ENCODE data around the gene FBXO11. TPM values are rescaled to one million over a fixed set of nuclear protein-coding genes. Genes with fewer than 3 reads are reported as not detected.

Gene FBXO11
- 60.4 and 64.1 TPM in 2 replicates for total RNA-seq (2022)
- Bru-seq, nascent RNA, result percentile 91 among the genes with signal in this experiment
- BruChase-seq, experiment 1, labeled RNA remaining after a 6-hour chase, result percentile 84 among the genes with signal in this experiment
- percentile 88 among the genes with signal in this experiment for BruChase-seq, experiment 2, labeled RNA remaining after a 2-hour chase
- long read RNA-seq, full-length matches to known transcripts, result 19 of 56 reads
- long read RNA-seq, partial matches to known transcripts, result 6 of 56 reads
- long read RNA-seq, other reads (novel, unspliced or antisense), result 31 of 56 reads

DNA sequence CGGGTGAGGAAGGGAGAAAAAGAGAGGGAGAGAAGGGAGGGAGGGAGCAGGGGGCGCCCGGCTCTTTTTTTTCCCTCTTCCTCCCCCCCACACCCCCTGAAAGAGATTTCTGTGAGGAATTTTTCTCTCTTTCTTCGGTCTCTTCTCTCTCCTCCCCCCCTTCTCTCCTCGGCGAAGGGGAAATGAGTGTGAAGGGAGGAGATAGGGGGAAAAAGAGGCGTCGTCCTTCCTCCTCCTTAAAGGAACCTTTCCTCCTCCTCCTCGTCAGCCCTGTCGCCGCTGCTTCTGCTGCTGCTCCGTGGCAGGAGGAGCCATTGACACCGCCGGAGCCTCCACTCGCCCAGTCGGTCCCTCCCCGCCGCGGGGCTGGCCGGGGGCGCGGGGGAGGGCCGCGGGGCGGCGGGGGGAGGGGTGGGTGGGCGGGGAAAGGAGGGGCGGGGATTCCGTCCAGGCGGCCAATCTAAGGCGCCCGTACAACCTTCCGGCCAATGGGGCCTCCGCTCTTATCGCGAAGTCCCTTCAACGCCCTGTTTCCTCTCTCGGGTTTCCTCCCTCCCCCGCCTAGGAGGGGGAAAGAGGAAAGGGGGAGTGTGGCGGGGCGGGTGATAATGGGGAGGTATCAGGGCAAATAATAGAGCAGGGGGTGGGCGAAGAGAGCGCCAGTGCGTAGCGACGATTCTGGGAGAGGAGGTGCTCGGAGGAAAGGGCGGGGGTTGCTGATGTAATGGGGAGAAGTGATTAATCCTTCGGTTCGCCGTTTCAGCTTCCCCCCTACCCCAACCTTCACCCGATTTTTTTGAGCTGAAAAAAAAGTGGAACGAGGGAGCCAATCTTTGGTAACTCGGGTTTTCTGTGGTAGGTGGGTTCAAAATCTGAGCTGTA is at the start of gene FBXO11:
Gene FBXO11, minus strand, starts transcription at position 342 of the 882 bp plus-strand sequence. CDS start 778 bp downstream, outside the sequence.
- BruUV-seq (replicated peaks), result no TSS peak
- intact Hi-C loops (cut with micrococcal nuclease), result loop anchor here (1.0 to 5.0 kb wide), 3 partner anchors 44 to 200 kb away; partner anchors contain the start of gene MSH6
- TF ChIP-seq, protein P1, sequence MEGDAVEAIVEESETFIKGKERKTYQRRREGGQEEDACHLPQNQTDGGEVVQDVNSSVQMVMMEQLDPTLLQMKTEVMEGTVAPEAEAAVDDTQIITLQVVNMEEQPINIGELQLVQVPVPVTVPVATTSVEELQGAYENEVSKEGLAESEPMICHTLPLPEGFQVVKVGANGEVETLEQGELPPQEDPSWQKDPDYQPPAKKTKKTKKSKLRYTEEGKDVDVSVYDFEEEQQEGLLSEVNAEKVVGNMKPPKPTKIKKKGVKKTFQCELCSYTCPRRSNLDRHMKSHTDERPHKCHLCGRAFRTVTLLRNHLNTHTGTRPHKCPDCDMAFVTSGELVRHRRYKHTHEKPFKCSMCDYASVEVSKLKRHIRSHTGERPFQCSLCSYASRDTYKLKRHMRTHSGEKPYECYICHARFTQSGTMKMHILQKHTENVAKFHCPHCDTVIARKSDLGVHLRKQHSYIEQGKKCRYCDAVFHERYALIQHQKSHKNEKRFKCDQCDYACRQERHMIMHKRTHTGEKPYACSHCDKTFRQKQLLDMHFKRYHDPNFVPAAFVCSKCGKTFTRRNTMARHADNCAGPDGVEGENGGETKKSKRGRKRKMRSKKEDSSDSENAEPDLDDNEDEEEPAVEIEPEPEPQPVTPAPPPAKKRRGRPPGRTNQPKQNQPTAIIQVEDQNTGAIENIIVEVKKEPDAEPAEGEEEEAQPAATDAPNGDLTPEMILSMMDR (IDR thresholded peaks at IDR 0.05; ENCODE audit: unreplicated experiment), result peak; percentile 38
- ChIA-PET CTCF (interaction anchor here (0.6 to 1.9 kb wide), 12 partner anchors 17 to 201 kb away, joined by 3 to 13 read pairs (median 4); no protein-coding TSS in a partner anchor), POLR2A (interaction anchor here (0.6 to 1.6 kb wide), 14 partner anchors 9 to 411 kb away, joined by 3 to 7 read pairs (median 4); no protein-coding TSS in a partner anchor)
- Mint-ChIP-seq H3K36me3 (ENCODE audit: insufficient read depth, unreplicated experiment) (no peaks in the 10 kb centered on the region), H3K4me1 (ENCODE audit: insufficient read depth, unreplicated experiment) (peaks cover 18% of the 10 kb centered on the region), H3K9me3 (ENCODE audit: unreplicated experiment) (no peaks in the 10 kb centered on the region), H3K27me3 (ENCODE audit: insufficient read depth, unreplicated experiment) (no peaks in the 10 kb centered on the region), H3K4me3 (ENCODE audit: unreplicated experiment) (peak within 1 kb of the TSS; percentile 92), H3K27ac (ENCODE audit: low read depth, unreplicated experiment) (peak within 1 kb of the TSS; percentile 97)
- peak; percentile 99 for DNase-seq (ENCODE audit: unreplicated experiment)

DNA sequence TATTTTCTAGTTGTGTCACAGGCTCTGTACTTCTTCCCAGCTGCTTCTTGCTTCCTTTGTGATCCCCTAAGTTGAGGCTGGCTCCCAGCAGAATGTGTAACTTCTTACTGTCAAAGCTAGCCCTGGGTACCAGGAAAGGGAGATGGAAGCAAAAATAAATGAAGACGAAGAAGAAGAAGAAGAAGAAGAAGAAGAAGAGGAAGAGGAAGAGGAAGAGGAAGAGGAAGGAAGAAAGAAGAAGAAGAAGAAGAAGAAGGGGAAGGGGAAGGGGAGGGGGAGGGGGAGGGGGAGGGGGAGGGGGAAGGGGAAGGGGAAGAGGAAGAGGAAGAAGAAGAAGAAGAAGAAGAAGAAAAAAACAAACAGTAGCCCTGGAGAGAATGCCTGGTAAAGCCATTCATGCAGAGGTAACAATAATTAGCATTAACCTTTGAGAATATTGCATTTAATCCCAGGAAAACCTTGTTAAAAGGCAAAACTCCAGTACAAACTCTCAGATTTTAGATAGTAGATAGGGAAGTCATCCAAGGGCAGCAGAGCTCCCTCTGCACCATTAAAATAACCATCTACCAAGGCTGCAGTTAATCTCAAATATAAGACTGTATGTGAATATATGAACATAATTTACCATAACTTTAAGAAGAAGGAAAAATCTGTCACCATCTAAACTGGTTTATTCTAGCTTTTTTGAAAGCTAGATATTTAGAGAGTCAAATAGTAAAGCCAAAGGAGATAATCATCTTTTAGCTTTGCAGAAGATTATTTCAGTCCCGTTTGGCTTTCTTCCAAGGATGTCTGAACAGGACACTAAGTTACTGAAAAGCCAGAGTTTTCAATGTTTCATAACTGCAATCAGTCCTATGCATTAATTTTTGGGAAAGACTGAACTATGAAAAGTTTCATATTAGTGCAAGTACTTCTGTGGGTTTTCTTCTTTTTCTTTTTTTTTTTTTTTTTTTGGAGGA is 44.3 kb upstream of the FBXO11 start:
- H3K9me3 Mint-ChIP-seq (ENCODE audit: unreplicated experiment), result no peaks in the 10 kb centered on the region
- no peak overlapping the region for H3K27ac Mint-ChIP-seq (ENCODE audit: low read depth, unreplicated experiment)
- CTCF ChIA-PET, result interaction anchor here (0.7 kb wide), 1 partner anchor 702 kb away, joined by 3 read pairs; no protein-coding TSS in a partner anchor
- H3K27me3 Mint-ChIP-seq (ENCODE audit: insufficient read depth, unreplicated experiment), result no peaks in the 10 kb centered on the region
- BruUV-seq (replicated peaks), result no TSS peak
- peak; percentile 6 for DNase-seq (ENCODE audit: unreplicated experiment)
- no peak overlapping the region for H3K4me3 Mint-ChIP-seq (ENCODE audit: unreplicated experiment)
- intact Hi-C loops (cut with micrococcal nuclease), result no loop called here
- TF ChIP-seq, protein P1 (IDR thresholded peaks at IDR 0.05; ENCODE audit: unreplicated experiment), result no peak
- H3K4me1 Mint-ChIP-seq (ENCODE audit: insufficient read depth, unreplicated experiment), result no peaks in the 10 kb centered on the region
- H3K36me3 Mint-ChIP-seq (ENCODE audit: insufficient read depth, unreplicated experiment), result peaks cover 6% of the 10 kb centered on the region
- POLR2A ChIA-PET, result interaction anchor here (0.9 kb wide), 1 partner anchor 44 kb away, joined by 3 read pairs; the partner anchor contains the start of gene FBXO11

DNA sequence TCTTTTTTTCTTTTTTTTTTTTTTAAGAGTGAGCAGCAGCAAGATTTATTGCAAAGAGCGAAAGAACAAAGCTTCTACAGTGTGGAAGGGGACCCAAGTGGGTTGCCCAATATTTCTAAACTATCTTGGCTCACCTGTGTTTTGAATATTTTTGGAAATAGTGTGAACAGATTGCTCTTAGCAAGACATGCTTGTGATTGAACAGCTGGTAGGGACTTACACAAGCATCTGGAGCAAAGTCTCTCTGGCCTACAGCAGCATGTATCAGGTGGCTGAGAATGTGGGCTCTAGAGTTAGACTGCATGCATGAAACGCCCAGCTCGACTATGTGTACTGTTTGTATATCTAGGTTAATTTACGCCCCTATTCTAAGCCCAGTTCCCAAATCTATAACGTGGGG is 40.3 kb upstream of the FBXO11 start:
- ChIA-PET CTCF (no interaction called here), POLR2A (no interaction called here)
- TF ChIP-seq, protein P1 (IDR thresholded peaks at IDR 0.05; ENCODE audit: unreplicated experiment), result no peak
- Mint-ChIP-seq H3K27me3 (ENCODE audit: insufficient read depth, unreplicated experiment) (no peaks in the 10 kb centered on the region), H3K36me3 (ENCODE audit: insufficient read depth, unreplicated experiment) (peaks cover under 1% of the 10 kb centered on the region), H3K9me3 (ENCODE audit: unreplicated experiment) (no peaks in the 10 kb centered on the region), H3K27ac (ENCODE audit: low read depth, unreplicated experiment) (no peak overlapping the region), H3K4me1 (ENCODE audit: insufficient read depth, unreplicated experiment) (no peaks in the 10 kb centered on the region), H3K4me3 (ENCODE audit: unreplicated experiment) (no peak overlapping the region)
- intact Hi-C loops (cut with micrococcal nuclease), result no loop called here
- BruUV-seq (replicated peaks), result no TSS peak
- no peak for DNase-seq (ENCODE audit: unreplicated experiment)

Measured in MCF 10A (cell line).